Loucy (cell line): ENCODE data around the gene GRID2.

Experiments
- H2AFZ ChIP-seq: fragments of 200-600 bp; sonication (generic); 2 replicates; pipeline ENCODE4 v1.6.0; 2016; ENCODE audit warnings: antibody characterized with exemption, mild to moderate bottlenecking, low read length, moderate library complexity
- H3F3A ChIP-seq: fragments of 200-600 bp; 2 replicates; pipeline ENCODE4 v1.6.0; 2016; ENCODE audit warnings: antibody characterized with exemption, low read depth, mild to moderate bottlenecking
- H3K27me3 ChIP-seq: fragments of 200-600 bp; sonication (generic); 2 replicates; pipeline ENCODE4 v1.6.1; 2014; ENCODE audit warnings: low read length, mild to moderate bottlenecking; ENCODE audit not compliant: insufficient read depth, poor library complexity, severe bottlenecking
- H3K36me3 ChIP-seq: fragments of 200-600 bp; sonication (generic); 2 replicates; pipeline ENCODE4 v1.6.1; 2016; ENCODE audit warnings: low read length; ENCODE audit not compliant: insufficient read depth
- H3K4me1 ChIP-seq: fragments of 200-600 bp; sonication (generic); 2 replicates; pipeline ENCODE4 v1.5.1; 2014; ENCODE audit warnings: low read length, mild to moderate bottlenecking; ENCODE audit not compliant: insufficient read depth, poor library complexity, severe bottlenecking
- H3K4me2 ChIP-seq: fragments of 200-600 bp; sonication (generic); 2 replicates; pipeline ENCODE4 v1.6.0; 2014; ENCODE audit warnings: antibody characterized with exemption, low read length, low read depth, mild to moderate bottlenecking; ENCODE audit not compliant: poor library complexity, severe bottlenecking
- H3K4me3 ChIP-seq: fragments of 200-600 bp; sonication (generic); 2 replicates; pipeline ENCODE4 v1.5.1; 2014; ENCODE audit warnings: low read length, mild to moderate bottlenecking, mixed read lengths; ENCODE audit not compliant: poor library complexity, severe bottlenecking
- H3K79me2 ChIP-seq: fragments of 200-600 bp; sonication (generic); 2 replicates; pipeline ENCODE4 v1.6.1; 2014; ENCODE audit warnings: low read length; ENCODE audit not compliant: insufficient read depth
- H3K9ac ChIP-seq: fragments of 200-600 bp; sonication (generic); 2 replicates; pipeline ENCODE4 v1.6.0; 2014; ENCODE audit warnings: mild to moderate bottlenecking, low read depth, low read length, moderate library complexity; ENCODE audit not compliant: poor library complexity, severe bottlenecking
- H3K9me2 ChIP-seq: fragments of 200-600 bp; sonication (generic); replicated peaks from 2 replicates; pipeline ENCODE4 v1.6.1; 2016; ENCODE audit warnings: low read depth, low read length, mixed read lengths
- H3K9me3 ChIP-seq: fragments of 200-600 bp; sonication (generic); 2 replicates; pipeline ENCODE4 v1.6.1; 2014; ENCODE audit warnings: mild to moderate bottlenecking, antibody characterized with exemption, low read length, low read depth; ENCODE audit not compliant: insufficient read depth
- H4K20me1 ChIP-seq: fragments of 200-600 bp; sonication (generic); 2 replicates; pipeline ENCODE4 v1.6.0; 2014; ENCODE audit warnings: antibody characterized with exemption, low read length, mild to moderate bottlenecking; ENCODE audit not compliant: insufficient read depth, poor library complexity, severe bottlenecking
- EZH2phosphoT487 ChIP-seq: fragments of 200-600 bp; IDR thresholded peaks from 2 replicates; pipeline ENCODE4 v1.6.1; 2018; ENCODE audit warnings: antibody characterized with exemption, mild to moderate bottlenecking, moderate library complexity, borderline replicate concordance
- TF ChIP-seq, protein P1 (sequence below): fragments of 200-600 bp; sonication (generic); conservative IDR thresholded peaks from 2 replicates; pipeline ENCODE4 v1.5.1; 2014; ENCODE audit warnings: mild to moderate bottlenecking, antibody characterized with exemption, low read length

GRID2 gene

DNA sequence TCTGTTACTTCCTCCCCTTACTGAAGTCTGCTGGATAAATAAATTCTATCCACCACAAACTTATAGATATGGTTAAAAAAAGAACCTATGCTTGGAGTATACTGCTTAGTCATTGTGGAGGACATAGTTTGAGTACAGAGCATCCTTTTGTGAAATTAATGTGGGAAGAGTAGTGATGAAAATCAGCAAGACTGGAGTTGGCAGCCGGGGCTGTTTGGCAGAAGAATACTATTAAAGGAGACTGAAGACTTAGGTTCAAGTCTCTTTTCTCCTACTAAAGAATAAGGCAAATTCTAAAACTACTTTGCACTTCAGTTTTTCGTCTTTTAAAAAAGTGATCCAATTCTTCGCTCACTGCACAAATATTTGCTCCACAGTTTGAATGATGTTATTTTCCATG is 1198.2 kb downstream of the GRID2 start:
- Histone ChIP-seq H3K4me3 (no peak overlapping the region), H2AFZ (no peak overlapping the region), H3K27me3 (no peaks in the 10 kb centered on the region), H3K79me2 (no peaks in the 10 kb centered on the region), H3K9ac (no peak overlapping the region), H4K20me1 (no peaks in the 10 kb centered on the region), H3K9me2 (no peaks in the 10 kb centered on the region), H3K4me2 (no peak overlapping the region), H3K36me3 (no peaks in the 10 kb centered on the region), H3K4me1 (no peaks in the 10 kb centered on the region), H3F3A (no peaks in the 10 kb centered on the region), H3K9me3 (no peaks in the 10 kb centered on the region)
- no peak for TF ChIP-seq EZH2phosphoT487
- TF ChIP-seq, protein P1, sequence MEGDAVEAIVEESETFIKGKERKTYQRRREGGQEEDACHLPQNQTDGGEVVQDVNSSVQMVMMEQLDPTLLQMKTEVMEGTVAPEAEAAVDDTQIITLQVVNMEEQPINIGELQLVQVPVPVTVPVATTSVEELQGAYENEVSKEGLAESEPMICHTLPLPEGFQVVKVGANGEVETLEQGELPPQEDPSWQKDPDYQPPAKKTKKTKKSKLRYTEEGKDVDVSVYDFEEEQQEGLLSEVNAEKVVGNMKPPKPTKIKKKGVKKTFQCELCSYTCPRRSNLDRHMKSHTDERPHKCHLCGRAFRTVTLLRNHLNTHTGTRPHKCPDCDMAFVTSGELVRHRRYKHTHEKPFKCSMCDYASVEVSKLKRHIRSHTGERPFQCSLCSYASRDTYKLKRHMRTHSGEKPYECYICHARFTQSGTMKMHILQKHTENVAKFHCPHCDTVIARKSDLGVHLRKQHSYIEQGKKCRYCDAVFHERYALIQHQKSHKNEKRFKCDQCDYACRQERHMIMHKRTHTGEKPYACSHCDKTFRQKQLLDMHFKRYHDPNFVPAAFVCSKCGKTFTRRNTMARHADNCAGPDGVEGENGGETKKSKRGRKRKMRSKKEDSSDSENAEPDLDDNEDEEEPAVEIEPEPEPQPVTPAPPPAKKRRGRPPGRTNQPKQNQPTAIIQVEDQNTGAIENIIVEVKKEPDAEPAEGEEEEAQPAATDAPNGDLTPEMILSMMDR, result no peak

DNA sequence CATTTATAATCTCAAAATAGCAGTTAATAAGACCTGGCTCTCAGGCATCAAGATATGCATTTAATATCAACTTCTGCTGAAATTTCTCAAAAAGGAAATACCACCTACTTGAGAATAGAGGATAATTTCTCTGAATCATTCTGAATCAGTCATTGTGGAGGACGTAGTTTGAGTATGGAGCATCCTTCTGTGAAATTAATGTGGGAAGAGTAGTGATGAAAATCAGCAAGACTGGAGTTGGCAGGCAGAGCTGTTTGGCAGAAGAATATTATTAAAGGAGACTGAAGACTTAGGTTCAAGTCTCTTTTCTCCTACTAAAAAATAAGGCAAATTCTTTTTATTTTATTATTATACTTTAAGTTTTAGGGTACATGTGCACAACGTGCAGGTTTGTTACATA is 1199.2 kb downstream of the GRID2 start:
- H3K4me1 ChIP-seq, result no peaks in the 10 kb centered on the region
- no peaks in the 10 kb centered on the region for H3K27me3 ChIP-seq
- no peaks in the 10 kb centered on the region for H3K9me3 ChIP-seq
- H3K36me3 ChIP-seq, result no peaks in the 10 kb centered on the region
- no peaks in the 10 kb centered on the region for H3K79me2 ChIP-seq
- no peaks in the 10 kb centered on the region for H4K20me1 ChIP-seq
- H2AFZ ChIP-seq, result no peak overlapping the region
- H3K9me2 ChIP-seq, result no peaks in the 10 kb centered on the region
- H3K4me2 ChIP-seq, result no peak overlapping the region
- no peak overlapping the region for H3K9ac ChIP-seq
- no peaks in the 10 kb centered on the region for H3F3A ChIP-seq
- TF ChIP-seq EZH2phosphoT487, result no peak
- TF ChIP-seq, protein P1, result no peak
- no peak overlapping the region for H3K4me3 ChIP-seq

DNA sequence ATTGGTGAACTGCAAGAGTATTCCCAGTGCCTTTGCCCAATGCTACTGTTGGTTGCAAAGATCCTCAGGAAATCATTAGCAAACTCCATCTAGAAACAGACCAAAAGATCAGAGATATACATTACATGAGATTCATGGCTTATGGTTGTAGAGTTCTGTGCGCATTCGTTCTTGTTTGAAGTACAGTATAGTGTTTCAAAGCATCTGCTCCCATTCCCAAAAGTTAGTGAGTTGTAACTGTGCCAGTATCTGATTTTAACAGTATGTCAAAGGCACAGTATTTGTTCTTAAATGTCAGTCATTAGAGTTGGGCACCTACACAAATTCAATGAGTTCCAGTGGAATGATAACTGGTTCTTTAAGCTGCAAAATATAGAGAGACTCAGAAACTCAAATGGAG is 1210.1 kb downstream of the GRID2 start:
- Histone ChIP-seq H2AFZ (no peak overlapping the region), H4K20me1 (no peaks in the 10 kb centered on the region), H3K27me3 (no peaks in the 10 kb centered on the region), H3F3A (no peaks in the 10 kb centered on the region), H3K9me3 (no peaks in the 10 kb centered on the region), H3K4me1 (no peaks in the 10 kb centered on the region), H3K9me2 (no peaks in the 10 kb centered on the region), H3K9ac (no peak overlapping the region), H3K4me3 (no peak overlapping the region), H3K36me3 (no peaks in the 10 kb centered on the region), H3K4me2 (no peak overlapping the region), H3K79me2 (no peaks in the 10 kb centered on the region)
- TF ChIP-seq, protein P1, result no peak
- no peak for TF ChIP-seq EZH2phosphoT487
